ENCODE data around the gene PLCB1.

- TF ChIP-seq CTCF (IDR thresholded peaks at IDR 0.05; ENCODE audit: low read length) (no peak), EZH2 (IDR thresholded peaks at IDR 0.05; ENCODE audit: borderline replicate concordance, low read length) (no peak)
Measured at GRCh38 chr20:8244637-8245036, 112.6 kb downstream of the PLCB1 start.
